SK-N-DZ (cell line): Measurements from ENCODE around the gene PNPLA7. TPM values are rescaled to one million over a fixed set of nuclear protein-coding genes. Genes with fewer than 3 reads are reported as not detected.
"Not testable (repeated sequence)": the region's sequence is repeated elsewhere in the genome, so short reads cannot be mapped to it uniquely, and the experiment has no call there.

Experiments used
- DNase-seq: peaks from one replicate; pipeline ENCODE4 v3.0.0-alpha.2; 2015; ENCODE audit warnings: low spot score
- polyA plus RNA-seq, 2 experiments: library from polyadenylated mRNA; depleted of rRNA; stranded (reverse); fragments of >200 nt; gene quantifications; 2 replicates each; pipeline ENCODE4 v1.2.3, GENCODE V29; 2014

The PNPLA7 gene
- polyA plus RNA-seq (2014; cell fraction: cytosol; rRNA removed): 0.49 and 1.2 TPM in 2 replicates
- 9.1 and 11.6 TPM in 2 replicates for polyA plus RNA-seq (2014; cell fraction: nucleus; rRNA removed)

- DNase-seq: peak; percentile 62
Observed at GRCh38 chr9:137550231-137550621, at the start of gene PNPLA7. PNPLA7 (minus strand) TSS chr9:137550402; CDS start chr9:137550197, 205 bp downstream.

GRCh38 chr9:137598943-137599342 is 48.7 kb upstream of the PNPLA7 start:
- DNase-seq: no peak

- not testable (repeated sequence) for DNase-seq
Observed at GRCh38 chr9:137596577-137596976, 46.4 kb upstream of the PNPLA7 start.

- no peak for DNase-seq
Observed at GRCh38 chr9:137593176-137593575, 43.0 kb upstream of the PNPLA7 start.

GRCh38 chr9:137592767-137593166 is 42.6 kb upstream of the PNPLA7 start:
- no peak for DNase-seq

- DNase-seq: peak; percentile 84
Observed at GRCh38 chr9:137590469-137591383, 40.5 kb upstream of the PNPLA7 start, which contains the start of gene ZMYND19. ZMYND19 (minus strand) TSS chr9:137590512; CDS start chr9:137590263, 249 bp downstream.

- DNase-seq: no peak
Observed at GRCh38 chr9:137590123-137590468, 39.9 kb upstream of the PNPLA7 start.

GRCh38 chr9:137589441-137590122 is 39.4 kb upstream of the PNPLA7 start:
- no peak for DNase-seq

GRCh38 chr9:137588891-137589290 is 38.7 kb upstream of the PNPLA7 start:
- no peak for DNase-seq

- no peak for DNase-seq
Observed at GRCh38 chr9:137588311-137588710, 38.1 kb upstream of the PNPLA7 start.

GRCh38 chr9:137586854-137587253 is 36.7 kb upstream of the PNPLA7 start:
- no peak for DNase-seq

- DNase-seq: no peak
Observed at GRCh38 chr9:137583957-137584356, 33.8 kb upstream of the PNPLA7 start.

GRCh38 chr9:137583347-137583746 is 33.1 kb upstream of the PNPLA7 start:
- no peak for DNase-seq

- no peak for DNase-seq
Observed at GRCh38 chr9:137582286-137582860, 32.2 kb upstream of the PNPLA7 start.

- no peak for DNase-seq
Observed at GRCh38 chr9:137581361-137582285, 31.4 kb upstream of the PNPLA7 start.

- DNase-seq: no peak
Observed at GRCh38 chr9:137580954-137581322, 30.7 kb upstream of the PNPLA7 start.

GRCh38 chr9:137580209-137580953 is 30.2 kb upstream of the PNPLA7 start:
- no peak for DNase-seq

GRCh38 chr9:137579259-137579604 is 29.0 kb upstream of the PNPLA7 start:
- no peak for DNase-seq

GRCh38 chr9:137578518-137579258 is 28.5 kb upstream of the PNPLA7 start, which contains the start of gene DPH7:
DPH7 (minus strand) TSS chr9:137578925; CDS start chr9:137578777, 148 bp downstream.
- peak; percentile 92 for DNase-seq
